ENCODE measurements around the gene XIRP2.

Gene XIRP2

DNA sequence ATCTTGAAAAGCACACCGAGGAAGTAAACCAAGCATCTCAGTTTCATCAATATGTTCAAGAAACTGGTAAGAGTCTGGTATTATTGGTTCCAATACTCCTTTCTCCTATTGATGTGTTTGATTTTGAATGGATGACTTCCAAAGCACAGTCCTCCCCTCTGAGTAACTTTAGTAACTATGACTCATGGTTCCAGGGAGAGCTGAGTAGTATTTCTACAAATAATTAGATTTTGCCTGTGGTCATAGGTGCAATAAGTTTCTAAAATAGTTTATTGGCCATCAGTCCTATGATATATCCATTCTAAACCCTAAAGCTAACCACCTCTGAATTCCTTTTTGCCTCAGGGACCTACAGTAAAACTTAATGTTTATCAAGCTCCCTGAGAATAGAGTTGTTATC is 352.4 kb downstream of the XIRP2 start:
- no peak overlapping the region for H2AFZ ChIP-seq

DNA sequence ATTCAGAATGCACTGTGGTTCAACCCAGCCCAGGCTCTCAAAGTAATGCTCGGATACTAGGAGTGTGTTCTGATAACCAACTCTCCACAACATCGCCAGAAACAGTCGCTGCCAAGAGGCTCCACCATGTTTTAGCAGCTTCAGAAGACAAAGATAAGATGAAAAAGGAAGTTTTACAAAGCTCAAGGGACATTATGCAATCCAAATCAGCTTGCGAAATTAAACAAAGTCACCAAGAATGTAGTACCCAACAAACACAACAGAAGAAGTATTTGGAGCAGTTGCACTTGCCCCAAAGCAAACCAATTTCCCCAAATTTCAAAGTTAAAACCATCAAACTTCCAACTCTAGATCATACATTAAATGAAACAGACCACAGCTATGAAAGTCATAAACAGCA is 360.9 kb downstream of the XIRP2 start:
- no peak overlapping the region for H3K9ac ChIP-seq
- H3K4me3 ChIP-seq (ENCODE audit: low read depth, low read length) = no peak overlapping the region
- no peaks in the 10 kb centered on the region for H3K79me2 ChIP-seq
- H3K4me2 ChIP-seq (ENCODE audit: low read length) = no peak overlapping the region
- no peak overlapping the region for H3K27ac ChIP-seq
- H3K9me3 ChIP-seq (ENCODE audit: control insufficient read depth, low read length) = no peaks in the 10 kb centered on the region
- no peaks in the 10 kb centered on the region for H3K36me3 ChIP-seq (ENCODE audit: control insufficient read depth, insufficient read depth, low read length)
- TF ChIP-seq CTCF (IDR thresholded peaks at IDR 0.05) = no peak
- no peaks in the 10 kb centered on the region for H3K27me3 ChIP-seq (ENCODE audit: control insufficient read depth, insufficient read depth, low read length)
- H3K4me1 ChIP-seq = no peaks in the 10 kb centered on the region
- no peak overlapping the region for H2AFZ ChIP-seq

More for the DNA sequence above, 352.4 kb downstream of the XIRP2 start:
- H3K79me2 ChIP-seq = no peaks in the 10 kb centered on the region
- TF ChIP-seq CTCF (IDR thresholded peaks at IDR 0.05) = no peak
- H3K27me3 ChIP-seq (ENCODE audit: control insufficient read depth, insufficient read depth, low read length) = no peaks in the 10 kb centered on the region
- no peak overlapping the region for H3K27ac ChIP-seq
- no peaks in the 10 kb centered on the region for H3K9me3 ChIP-seq (ENCODE audit: control insufficient read depth, low read length)
- H3K4me2 ChIP-seq (ENCODE audit: low read length) = no peak overlapping the region
- H3K4me3 ChIP-seq (ENCODE audit: low read depth, low read length) = no peak overlapping the region
- no peaks in the 10 kb centered on the region for H3K4me1 ChIP-seq
- no peaks in the 10 kb centered on the region for H3K36me3 ChIP-seq (ENCODE audit: control insufficient read depth, insufficient read depth, low read length)
- no peak overlapping the region for H3K9ac ChIP-seq

DNA sequence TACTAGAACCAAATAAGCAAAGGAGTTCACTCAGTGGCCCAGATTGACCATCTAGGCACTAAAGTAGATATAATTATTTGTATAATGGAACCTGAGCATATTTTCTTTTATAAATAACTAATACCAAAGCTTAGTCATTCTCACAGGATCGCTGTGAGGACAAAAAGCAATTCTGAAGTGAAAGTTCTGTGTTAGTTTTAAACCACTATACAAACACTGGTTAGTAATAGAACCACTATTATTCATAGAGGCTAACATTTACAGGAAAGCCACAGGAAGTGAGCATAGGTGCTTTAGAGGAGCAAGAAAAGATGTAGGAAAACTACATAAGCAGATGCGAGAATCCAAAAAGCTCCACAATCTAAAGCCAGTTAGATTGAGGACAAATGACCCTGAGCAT is 364.7 kb downstream of the XIRP2 start:
- no peak overlapping the region for H3K4me3 ChIP-seq (ENCODE audit: low read depth, low read length)
- no peaks in the 10 kb centered on the region for H3K27me3 ChIP-seq (ENCODE audit: control insufficient read depth, insufficient read depth, low read length)
- no peaks in the 10 kb centered on the region for H3K36me3 ChIP-seq (ENCODE audit: control insufficient read depth, insufficient read depth, low read length)
- H3K9me3 ChIP-seq (ENCODE audit: control insufficient read depth, low read length) = no peaks in the 10 kb centered on the region
- no peak overlapping the region for H3K9ac ChIP-seq
- no peaks in the 10 kb centered on the region for H3K4me1 ChIP-seq
- TF ChIP-seq CTCF (IDR thresholded peaks at IDR 0.05) = no peak
- no peak overlapping the region for H3K4me2 ChIP-seq (ENCODE audit: low read length)
- H2AFZ ChIP-seq = no peak overlapping the region
- H3K27ac ChIP-seq = no peak overlapping the region
- no peaks in the 10 kb centered on the region for H3K79me2 ChIP-seq

- H3K27me3 ChIP-seq (ENCODE audit: control insufficient read depth, insufficient read depth, low read length) = no peaks in the 10 kb centered on the region
- no peaks in the 10 kb centered on the region for H3K9me3 ChIP-seq (ENCODE audit: control insufficient read depth, low read length)
- H3K4me1 ChIP-seq = no peaks in the 10 kb centered on the region
- no peak overlapping the region for H3K4me3 ChIP-seq (ENCODE audit: low read depth, low read length)
- no peak overlapping the region for H3K4me2 ChIP-seq (ENCODE audit: low read length)
- no peak for TF ChIP-seq CTCF (IDR thresholded peaks at IDR 0.05)
- H3K9ac ChIP-seq = no peak overlapping the region
- no peak overlapping the region for H2AFZ ChIP-seq
- no peak overlapping the region for H3K27ac ChIP-seq
- H3K79me2 ChIP-seq = no peaks in the 10 kb centered on the region
- H3K36me3 ChIP-seq (ENCODE audit: control insufficient read depth, insufficient read depth, low read length) = no peaks in the 10 kb centered on the region
Observed at GRCh38 chr2:167254721-167255120, 366.4 kb downstream of the XIRP2 start.

DNA sequence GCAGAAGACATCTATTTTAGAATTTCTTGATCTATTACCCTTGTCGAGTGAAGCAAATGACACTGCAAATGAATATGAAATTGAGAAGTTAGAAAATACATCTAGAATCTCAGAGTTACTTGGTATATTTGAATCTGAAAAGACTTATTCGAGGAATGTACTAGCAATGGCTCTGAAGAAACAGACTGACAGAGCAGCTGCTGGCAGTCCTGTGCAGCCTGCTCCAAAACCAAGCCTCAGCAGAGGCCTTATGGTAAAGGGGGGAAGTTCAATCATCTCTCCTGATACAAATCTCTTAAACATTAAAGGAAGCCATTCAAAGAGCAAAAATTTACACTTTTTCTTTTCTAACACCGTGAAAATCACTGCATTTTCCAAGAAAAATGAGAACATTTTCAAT is 370.4 kb downstream of the XIRP2 start:
- no peaks in the 10 kb centered on the region for H3K9me3 ChIP-seq (ENCODE audit: control insufficient read depth, low read length)
- H3K27ac ChIP-seq = no peak overlapping the region
- H3K79me2 ChIP-seq = no peaks in the 10 kb centered on the region

More for the DNA sequence above, 370.4 kb downstream of the XIRP2 start:
- H3K4me2 ChIP-seq (ENCODE audit: low read length) = no peak overlapping the region
- H2AFZ ChIP-seq = no peak overlapping the region
- no peaks in the 10 kb centered on the region for H3K4me1 ChIP-seq
- H3K27me3 ChIP-seq (ENCODE audit: control insufficient read depth, insufficient read depth, low read length) = no peaks in the 10 kb centered on the region
- no peak overlapping the region for H3K4me3 ChIP-seq (ENCODE audit: low read depth, low read length)
- no peaks in the 10 kb centered on the region for H3K36me3 ChIP-seq (ENCODE audit: control insufficient read depth, insufficient read depth, low read length)
- TF ChIP-seq CTCF (IDR thresholded peaks at IDR 0.05) = no peak
- no peak overlapping the region for H3K9ac ChIP-seq
